Vagina (tissue), 2 donors: ENCODE results near the gene TMEM19.

ENCODE experiments used
- POLR2A ChIP-seq, 2 donors: fragments of 450-650 bp; IDR thresholded peaks; one replicate each; pipeline ENCODE4 v1.6.1; 2017; ENCODE audit warnings: antibody characterized with exemption in 2 of 2, mild to moderate bottlenecking in 2 of 2, moderate library complexity in 2 of 2
- TF ChIP-seq, protein P1 (sequence below), 3 experiments: fragments of 450-650 bp in 2 of 3; fragments of 200-600 bp in 1 of 3; sonication (generic) in 1 of 3; IDR thresholded peaks; one replicate each; pipeline ENCODE4 v1.5.1; 2017 to 2019; ENCODE audit warnings: antibody characterized with exemption in 3 of 3, mild to moderate bottlenecking in 2 of 3, moderate library complexity in 2 of 3

DNA sequence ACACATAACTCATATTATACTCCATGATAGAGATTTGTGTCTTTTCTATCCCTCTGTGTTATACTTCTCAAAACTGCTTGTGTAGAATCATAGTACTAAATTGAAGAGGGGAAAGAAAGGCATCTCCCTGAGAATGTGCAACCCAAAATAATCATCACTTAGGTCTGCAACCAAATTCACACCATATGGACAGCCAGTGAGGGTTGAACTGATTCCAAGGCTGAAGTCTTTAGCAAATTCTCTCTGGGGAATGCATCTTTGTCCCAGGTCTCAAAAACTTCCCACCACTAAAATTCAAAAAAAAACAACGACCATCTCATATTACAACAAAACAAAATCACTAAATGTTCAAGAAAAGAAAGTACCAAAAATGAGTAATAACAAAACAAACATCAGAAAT lies 33.2 kb upstream of the TMEM19 start:
- TF ChIP-seq, protein P1, sequence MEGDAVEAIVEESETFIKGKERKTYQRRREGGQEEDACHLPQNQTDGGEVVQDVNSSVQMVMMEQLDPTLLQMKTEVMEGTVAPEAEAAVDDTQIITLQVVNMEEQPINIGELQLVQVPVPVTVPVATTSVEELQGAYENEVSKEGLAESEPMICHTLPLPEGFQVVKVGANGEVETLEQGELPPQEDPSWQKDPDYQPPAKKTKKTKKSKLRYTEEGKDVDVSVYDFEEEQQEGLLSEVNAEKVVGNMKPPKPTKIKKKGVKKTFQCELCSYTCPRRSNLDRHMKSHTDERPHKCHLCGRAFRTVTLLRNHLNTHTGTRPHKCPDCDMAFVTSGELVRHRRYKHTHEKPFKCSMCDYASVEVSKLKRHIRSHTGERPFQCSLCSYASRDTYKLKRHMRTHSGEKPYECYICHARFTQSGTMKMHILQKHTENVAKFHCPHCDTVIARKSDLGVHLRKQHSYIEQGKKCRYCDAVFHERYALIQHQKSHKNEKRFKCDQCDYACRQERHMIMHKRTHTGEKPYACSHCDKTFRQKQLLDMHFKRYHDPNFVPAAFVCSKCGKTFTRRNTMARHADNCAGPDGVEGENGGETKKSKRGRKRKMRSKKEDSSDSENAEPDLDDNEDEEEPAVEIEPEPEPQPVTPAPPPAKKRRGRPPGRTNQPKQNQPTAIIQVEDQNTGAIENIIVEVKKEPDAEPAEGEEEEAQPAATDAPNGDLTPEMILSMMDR (IDR thresholded peaks at IDR 0.05): no peak
- TF ChIP-seq POLR2A (IDR thresholded peaks at IDR 0.05): no peak
